Spleen (tissue), 11 donors: ENCODE measurements around the gene ABCA9. TPM values are rescaled to one million over a fixed set of nuclear protein-coding genes. Genes with fewer than 3 reads are reported as not detected.

ENCODE experiments used
- DNase-seq: peaks from one replicate; pipeline ENCODE4 v3.0.0-alpha.2; 2020
- H3K27ac ChIP-seq, 8 donors: fragments of 200-600 bp; sonication (generic) in 7 of 8; 1 replicate in 4 of 8; 2 replicates in 4 of 8; pipeline versions ENCODE4 v1.5.0 to v1.8.0; 2016 to 2021; ENCODE audit warnings: inconsistent platforms in 4 of 8, mild to moderate bottlenecking in 4 of 8, moderate library complexity in 1 of 8
- H3K27me3 ChIP-seq, 7 donors: fragments of 200-600 bp; sonication (generic) in 6 of 7; replicated peaks in 1 of 7; 1 replicate in 4 of 7; 2 replicates in 3 of 7; pipeline versions ENCODE4 v1.5.0 to v1.8.0; 2016 to 2021; ENCODE audit warnings: inconsistent platforms in 3 of 7, mild to moderate bottlenecking in 1 of 7
- H3K36me3 ChIP-seq, 6 donors: fragments of 200-600 bp; sonication (generic) in 5 of 6; 1 replicate in 4 of 6; 2 replicates in 2 of 6; pipeline versions ENCODE4 v1.5.0 to v1.8.0; 2016 to 2021; ENCODE audit warnings: inconsistent platforms in 2 of 6
- H3K4me1 ChIP-seq, 6 donors: fragments of 200-600 bp; sonication (generic) in 5 of 6; 1 replicate in 3 of 6; 2 replicates in 3 of 6; pipeline versions ENCODE4 v1.5.0 to v1.8.0; 2016 to 2021; ENCODE audit warnings: inconsistent platforms in 3 of 6
- H3K4me3 ChIP-seq, 8 donors: fragments of 200-600 bp; sonication (generic) in 7 of 8; 1 replicate in 4 of 8; 2 replicates in 4 of 8; pipeline versions ENCODE4 v1.5.0 to v1.8.0; 2016 to 2021; ENCODE audit warnings: inconsistent platforms in 4 of 8, mild to moderate bottlenecking in 4 of 8, moderate library complexity in 2 of 8
- H3K9me3 ChIP-seq, 8 donors: fragments of 200-600 bp; sonication (generic) in 7 of 8; 1 replicate in 4 of 8; 2 replicates in 4 of 8; pipeline versions ENCODE4 v1.5.0 to v1.8.0; 2016 to 2021; ENCODE audit warnings: inconsistent platforms in 4 of 8
- CTCF ChIP-seq, 11 experiments: fragments of 200-600 bp in 7 of 11; fragments of 450-650 bp in 4 of 11; sonication (generic) in 4 of 11; IDR thresholded peaks in 8 of 11; conservative IDR thresholded peaks in 3 of 11; 1 replicate in 7 of 11; 2 replicates in 4 of 11; pipeline versions ENCODE4 v1.4.0 to v1.8.0; 2016 to 2021; ENCODE audit warnings: antibody characterized with exemption in 11 of 11, inconsistent platforms in 4 of 11, mild to moderate bottlenecking in 1 of 11
- POLR2A ChIP-seq, 3 donors: fragments of 450-650 bp; IDR thresholded peaks; one replicate each; pipeline ENCODE4 v1.5.1; 2017; ENCODE audit warnings: antibody characterized with exemption in 3 of 3, mild to moderate bottlenecking in 1 of 3
- POLR2AphosphoS5 ChIP-seq, 3 donors: sonication (generic); formaldehyde crosslinking; IDR thresholded peaks; one replicate each; pipeline ENCODE4 v1.5.1; 2017; ENCODE audit warnings: antibody characterized with exemption in 3 of 3
- WGBS, 5 donors: extraction: QIAGEN DNeasy Blood & Tissue Kit in 3 of 5; methylation state at CpG; one replicate each; pipeline versions ENCODE4 v1.1.5 to v1.1.7; 2013 to 2018; 5-methylcytosine and 5-hydroxymethylcytosine counted together
- intact Hi-C: fragments of 100-400 bp; cut with DNase I; formaldehyde crosslinking; loops from one replicate; pipeline ENCODE4 v1.15.0; 2023; ENCODE audit warnings: low total_unique reads
- polyA plus RNA-seq, 3 donors: library from polyadenylated mRNA; stranded (reverse); fragments of 200-250 nt; gene quantifications; one replicate each; pipeline ENCODE4 v1.2.1, GENCODE V29; 2013
- total RNA-seq, 7 donors: library from RNA; depleted of rRNA in 3 of 7; stranded (reverse); fragments of >200 nt in 3 of 7; fragmentation: NEBNext Ultra II Directional in 4 of 7; extraction: Animal tissue kit (Norgen Biotek cat#: 25700) in 4 of 7; gene quantifications; one replicate each; pipeline versions ENCODE4 v1.1.0 to v1.2.1, GENCODE V29; 2016 to 2021
- donor health status: healthy with polysubstance abuse.
- donor health status: DM: no; HTN: no; CAD: no; lungs with moderate emphysema.
- donor health status: DM: no; HTN: no; CAD: no.
- donor health status: Bipolar disorder and iron deficiency.
- donor health status: healthy.
- donor health status: DM: no; HTN: no; CAD: no.
- donor health status: DM: yes; HTN: yes; CAD: no.

Gene ABCA9
- total and polyA plus RNA-seq, 10 donors = 0.30 to 5.7 (median 1.1) TPM

DNA sequence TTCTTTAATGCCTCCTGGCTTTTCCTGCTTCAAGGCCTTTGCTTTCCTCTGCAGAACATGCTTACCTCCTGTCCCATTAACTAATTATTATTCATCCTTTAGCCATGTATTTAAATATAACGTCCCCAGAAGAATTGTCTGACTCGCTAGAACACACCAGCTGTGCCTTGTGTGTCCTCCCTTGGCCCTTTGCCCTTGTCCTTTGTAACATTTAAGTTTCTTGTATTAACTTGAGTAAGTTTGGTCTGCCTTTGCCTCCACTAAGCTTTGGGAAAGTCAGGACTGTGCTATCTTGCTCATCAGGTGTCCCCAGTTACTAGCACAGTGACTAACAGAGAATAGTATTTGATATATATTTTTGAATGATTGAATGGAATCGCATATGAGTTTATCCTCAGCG, 29.6 kb upstream of the ABCA9 start:
- no peak for TF ChIP-seq CTCF (IDR thresholded peaks at IDR 0.05 in 8 of 11, conservative IDR thresholded peaks at IDR 0.05 in 3 of 11)
- no peak for TF ChIP-seq POLR2AphosphoS5 (IDR thresholded peaks at IDR 0.05)
- TF ChIP-seq POLR2A (IDR thresholded peaks at IDR 0.05) = no peak
- no peaks in the 10 kb centered on the region for H3K27me3 ChIP-seq
- H3K4me1 ChIP-seq = peaks cover 0 to 17% (median 12%) of the 10 kb centered on the region in 6 donors
- no peaks in the 10 kb centered on the region for H3K9me3 ChIP-seq
- H3K4me3 ChIP-seq = no peak overlapping the region
- H3K36me3 ChIP-seq = no peaks in the 10 kb centered on the region
- 69 to 89% (median 87%) methylated on average over 4 of the region's 4 CpGs for WGBS, 5 donors
- intact Hi-C loops = no loop called here
- H3K27ac ChIP-seq = no peak overlapping the region
- no peak for DNase-seq

GRCh38 chr17:69088643-69089200, 28.0 kb upstream of the ABCA9 start:
- no peak for DNase-seq
- Histone ChIP-seq H3K27me3 (no peaks in the 10 kb centered on the region), H3K9me3 (no peaks in the 10 kb centered on the region), H3K27ac (no peak overlapping the region), H3K4me3 (no peak overlapping the region), H3K4me1 (peaks cover 0 to 12% (median 10%) of the 10 kb centered on the region in 6 donors), H3K36me3 (no peaks in the 10 kb centered on the region)
- intact Hi-C loops = no loop called here
- TF ChIP-seq CTCF (IDR thresholded peaks at IDR 0.05 in 8 of 11, conservative IDR thresholded peaks at IDR 0.05 in 3 of 11) = no peak
- no peak for TF ChIP-seq POLR2A (IDR thresholded peaks at IDR 0.05)
- TF ChIP-seq POLR2AphosphoS5 (IDR thresholded peaks at IDR 0.05) = no peak
- WGBS, 5 donors = 73 to 75% (median 75%) methylated on average over 4 of the region's 4 CpGs

DNA sequence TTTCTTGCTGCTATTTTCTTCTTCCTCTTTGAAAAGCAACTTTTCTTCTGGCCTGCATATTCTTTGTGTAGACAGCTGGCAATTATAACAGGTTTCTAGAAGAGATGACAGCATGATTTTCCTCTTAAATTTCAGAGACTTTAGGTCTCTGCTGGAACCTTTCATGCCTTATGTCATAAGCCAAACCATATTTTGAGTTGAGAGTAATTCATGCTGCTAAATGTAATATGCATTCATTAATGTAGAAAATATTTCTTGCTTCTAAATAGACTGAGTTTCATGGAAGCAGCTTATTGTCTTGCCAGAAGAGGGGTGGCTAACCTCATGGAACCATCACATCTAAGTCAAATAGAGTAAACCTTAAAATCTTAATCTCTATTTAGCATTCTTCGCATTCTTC, 25.9 kb upstream of the ABCA9 start:
- H3K4me3 ChIP-seq = no peak overlapping the region
- DNase-seq = no peak
- no peak overlapping the region for H3K27ac ChIP-seq
- intact Hi-C loops = no loop called here
- no peaks in the 10 kb centered on the region for H3K27me3 ChIP-seq
- TF ChIP-seq POLR2AphosphoS5 (IDR thresholded peaks at IDR 0.05) (no peak), POLR2A (IDR thresholded peaks at IDR 0.05) (no peak), CTCF (IDR thresholded peaks at IDR 0.05 in 8 of 11, conservative IDR thresholded peaks at IDR 0.05 in 3 of 11) (no peak)
- WGBS, 5 donors = 82 to 96% (median 92%) methylated on average over 1 of the region's 1 CpG
- no peaks in the 10 kb centered on the region for H3K4me1 ChIP-seq
- H3K36me3 ChIP-seq = peaks cover 0 to 10% (median 2%) of the 10 kb centered on the region in 6 donors
- H3K9me3 ChIP-seq = peaks cover 0 to 11% (median 6%) of the 10 kb centered on the region in 8 donors

DNA sequence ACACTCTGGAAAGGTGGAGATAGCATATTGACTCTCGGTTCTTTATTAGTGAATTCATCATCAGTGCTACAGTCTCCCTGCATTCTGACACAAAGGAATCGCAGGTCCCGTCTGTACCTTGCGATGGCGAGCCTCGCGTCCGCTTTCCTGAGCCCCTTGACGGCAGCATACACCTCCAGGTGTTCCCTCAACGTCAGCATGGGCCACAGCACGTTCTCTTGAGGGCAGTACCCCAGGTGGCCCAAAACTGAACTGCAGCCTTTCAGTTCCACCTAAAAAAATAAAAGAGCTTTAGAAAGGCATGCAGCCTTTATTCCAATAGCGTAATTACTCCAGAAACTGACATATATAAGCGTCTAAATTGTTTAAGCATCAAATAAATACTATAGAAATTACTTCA, 24.2 kb upstream of the ABCA9 start:
- Histone ChIP-seq H3K4me1 (no peaks in the 10 kb centered on the region), H3K4me3 (no peak overlapping the region), H3K9me3 (peaks cover 0 to 11% (median 6%) of the 10 kb centered on the region in 8 donors), H3K36me3 (peaks cover 0 to 10% (median 2%) of the 10 kb centered on the region in 6 donors), H3K27ac (no peak overlapping the region), H3K27me3 (no peaks in the 10 kb centered on the region)
- DNase-seq = no peak
- TF ChIP-seq POLR2AphosphoS5 (IDR thresholded peaks at IDR 0.05) (no peak), CTCF (IDR thresholded peaks at IDR 0.05 in 8 of 11, conservative IDR thresholded peaks at IDR 0.05 in 3 of 11) (peak in 4 of 11 experiments; percentile 18 to 28 (median 22))
- intact Hi-C loops = no loop called here
- WGBS, 5 donors = 75 to 86% (median 80%) methylated on average over 13 of the region's 13 CpGs
